Brain microvascular endothelial cell (primary cell): ENCODE data around the gene PBRM1.

ENCODE experiments used
- DNase-seq: peaks from one replicate; pipeline ENCODE4 v3.0.0-alpha.2; 2020
- H3K27ac ChIP-seq: fragments of 250-450 bp; sonication (Bioruptor Pico); 2 replicates; pipeline ENCODE4 v1.5.1; 2020; ENCODE audit warnings: mild to moderate bottlenecking, moderate library complexity
- H3K27me3 ChIP-seq: fragments of 250-450 bp; sonication (Bioruptor Pico); replicated peaks from 2 replicates; pipeline ENCODE4 v1.5.1; 2020; ENCODE audit warnings: mild to moderate bottlenecking
- H3K36me3 ChIP-seq: fragments of 250-450 bp; sonication (Bioruptor Pico); replicated peaks from 2 replicates; pipeline ENCODE4 v1.5.1; 2020; ENCODE audit warnings: mild to moderate bottlenecking
- H3K4me3 ChIP-seq: 2 replicates; pipeline ENCODE4 v1.5.1; 2011; ENCODE audit warnings: low read depth, mild to moderate bottlenecking, control low read depth, low read length, moderate library complexity
- CTCF ChIP-seq: IDR thresholded peaks from 2 replicates; pipeline ENCODE4 v1.5.1; 2011; ENCODE audit warnings: low read depth, mild to moderate bottlenecking, moderate library complexity, low read length, control low read depth, inconsistent platforms; ENCODE audit errors: missing control alignments
- in situ Hi-C: cut with HindIII; loops from 2 replicates; pipeline ENCODE4 v1.10.0; 2017; ENCODE audit warnings: low sequenced_read_pairs, low pct_ligation_motif_present

Gene PBRM1

GRCh38 chr3:52544937-52545336, 140.8 kb downstream of the PBRM1 start:
- H3K36me3 ChIP-seq: peaks cover 20% of the 10 kb centered on the region

GRCh38 chr3:52541050-52541449, 144.7 kb downstream of the PBRM1 start:
- Histone ChIP-seq H3K27me3 (no peaks in the 10 kb centered on the region), H3K36me3 (peaks cover 9% of the 10 kb centered on the region), H3K4me3 (no peak overlapping the region), H3K27ac (no peak overlapping the region)
- no peak for TF ChIP-seq CTCF
- in situ Hi-C loops: no loop called here
- DNase-seq: no peak

More at GRCh38 chr3:52544937-52545336, 140.8 kb downstream of the PBRM1 start:
- H3K27ac ChIP-seq: no peak overlapping the region
- no peak for TF ChIP-seq CTCF
- no peak for DNase-seq
- in situ Hi-C loops: no loop called here
- no peak overlapping the region for H3K4me3 ChIP-seq
- H3K27me3 ChIP-seq: no peaks in the 10 kb centered on the region

- Histone ChIP-seq H3K27me3 (no peaks in the 10 kb centered on the region), H3K4me3 (no peak overlapping the region), H3K36me3 (peaks cover 7% of the 10 kb centered on the region), H3K27ac (no peak overlapping the region)
- DNase-seq: no peak
- in situ Hi-C loops: no loop called here
- no peak for TF ChIP-seq CTCF
These were observed 146.6 kb downstream of the PBRM1 start for GRCh38 chr3:52539010-52539653.

GRCh38 chr3:52537726-52538421, 147.8 kb downstream of the PBRM1 start:
- Histone ChIP-seq H3K27me3 (no peaks in the 10 kb centered on the region), H3K27ac (no peak overlapping the region), H3K4me3 (peak overlapping the region; percentile 94), H3K36me3 (peaks cover 6% of the 10 kb centered on the region)
- in situ Hi-C loops: no loop called here
- no peak for DNase-seq
- no peak for TF ChIP-seq CTCF

- Histone ChIP-seq H3K27ac (peak overlapping the region; percentile 68), H3K36me3 (peaks cover 6% of the 10 kb centered on the region), H3K4me3 (peak overlapping the region; percentile 94), H3K27me3 (no peaks in the 10 kb centered on the region)
- in situ Hi-C loops: no loop called here
- TF ChIP-seq CTCF: peak; percentile 7
- no peak for DNase-seq
These were observed 148.5 kb downstream of the PBRM1 start for GRCh38 chr3:52537165-52537620.
